Lower leg skin (tissue), 4 donors: ENCODE measurements around the gene NDUFAF8. TPM values are rescaled to one million over a fixed set of nuclear protein-coding genes. Genes with fewer than 3 reads are reported as not detected.

ENCODE experiments used
- DNase-seq, 2 donors: peaks; one replicate each; pipeline ENCODE4 v3.0.0-alpha.2; 2019; ENCODE audit warnings: low spot score in 2 of 2
- H3K4me3 ChIP-seq: fragments of 200-600 bp; sonication (generic); 2 replicates; pipeline ENCODE4 v1.5.1; 2017; ENCODE audit warnings: mild to moderate bottlenecking, low read depth; ENCODE audit not compliant: poor library complexity, severe bottlenecking
- POLR2A ChIP-seq, 2 donors: fragments of 450-650 bp; IDR thresholded peaks; one replicate each; pipeline ENCODE4 v1.6.1; 2016 to 2017; ENCODE audit warnings: antibody characterized with exemption in 2 of 2, mild to moderate bottlenecking in 1 of 2, moderate library complexity in 1 of 2
- WGBS, 2 donors: methylation state at CpG; one replicate each; pipeline ENCODE4 v1.1.5; 2018; 5-methylcytosine and 5-hydroxymethylcytosine counted together
- intact Hi-C: fragments of 100-400 bp; cut with DNase I; formaldehyde crosslinking; loops from one replicate; pipeline ENCODE4 v1.15.0; 2023; ENCODE audit warnings: low total_unique reads
- total RNA-seq, 4 donors: library from RNA; depleted of rRNA; stranded (reverse); fragments of >200 nt; gene quantifications; one replicate each; pipeline ENCODE4 v1.1.0, GENCODE V29; 2016
- TF ChIP-seq, protein P1 (sequence below), 3 donors: fragments of 450-650 bp; IDR thresholded peaks; one replicate each; pipeline ENCODE4 v1.5.1; 2016; ENCODE audit warnings: antibody characterized with exemption in 3 of 3, mild to moderate bottlenecking in 3 of 3, moderate library complexity in 2 of 3

Gene NDUFAF8
- total RNA-seq, 4 donors from 2014 or later, result 10.0 to 30.4 (median 15.9) TPM

DNA sequence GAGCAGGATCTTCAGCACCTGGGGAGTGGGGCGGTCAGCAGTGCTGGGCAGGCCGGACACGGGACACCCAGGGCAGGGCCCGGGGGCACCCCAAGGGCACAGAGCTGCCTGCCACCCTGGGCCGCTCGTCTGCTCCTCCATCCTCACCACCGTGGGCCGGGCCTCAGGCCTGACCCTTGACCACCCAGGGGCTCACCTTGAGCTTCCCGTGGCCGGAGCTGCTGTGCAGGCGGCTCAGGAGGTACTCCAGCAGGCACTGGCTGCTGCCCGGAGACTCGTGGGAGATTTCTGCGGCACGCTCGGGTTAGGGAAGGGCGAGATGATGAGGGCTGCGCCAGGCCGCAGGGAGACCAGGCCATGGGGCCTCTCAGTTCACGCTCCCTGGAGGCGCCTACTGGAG lies 2.3 kb upstream of the NDUFAF8 start:
- DNase-seq, result no peak
- 90 to 94% methylated on average over 18 to 20 of the region's 21 CpGs for WGBS, 2 donors
- H3K4me3 ChIP-seq, result no peak overlapping the region
- intact Hi-C loops, result loop anchor here (10.0 kb wide), 1 partner anchor 212 kb away; no protein-coding TSS in a partner anchor
- TF ChIP-seq POLR2A (IDR thresholded peaks at IDR 0.05), result no peak
- TF ChIP-seq, protein P1, sequence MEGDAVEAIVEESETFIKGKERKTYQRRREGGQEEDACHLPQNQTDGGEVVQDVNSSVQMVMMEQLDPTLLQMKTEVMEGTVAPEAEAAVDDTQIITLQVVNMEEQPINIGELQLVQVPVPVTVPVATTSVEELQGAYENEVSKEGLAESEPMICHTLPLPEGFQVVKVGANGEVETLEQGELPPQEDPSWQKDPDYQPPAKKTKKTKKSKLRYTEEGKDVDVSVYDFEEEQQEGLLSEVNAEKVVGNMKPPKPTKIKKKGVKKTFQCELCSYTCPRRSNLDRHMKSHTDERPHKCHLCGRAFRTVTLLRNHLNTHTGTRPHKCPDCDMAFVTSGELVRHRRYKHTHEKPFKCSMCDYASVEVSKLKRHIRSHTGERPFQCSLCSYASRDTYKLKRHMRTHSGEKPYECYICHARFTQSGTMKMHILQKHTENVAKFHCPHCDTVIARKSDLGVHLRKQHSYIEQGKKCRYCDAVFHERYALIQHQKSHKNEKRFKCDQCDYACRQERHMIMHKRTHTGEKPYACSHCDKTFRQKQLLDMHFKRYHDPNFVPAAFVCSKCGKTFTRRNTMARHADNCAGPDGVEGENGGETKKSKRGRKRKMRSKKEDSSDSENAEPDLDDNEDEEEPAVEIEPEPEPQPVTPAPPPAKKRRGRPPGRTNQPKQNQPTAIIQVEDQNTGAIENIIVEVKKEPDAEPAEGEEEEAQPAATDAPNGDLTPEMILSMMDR (IDR thresholded peaks at IDR 0.05), result no peak

DNA sequence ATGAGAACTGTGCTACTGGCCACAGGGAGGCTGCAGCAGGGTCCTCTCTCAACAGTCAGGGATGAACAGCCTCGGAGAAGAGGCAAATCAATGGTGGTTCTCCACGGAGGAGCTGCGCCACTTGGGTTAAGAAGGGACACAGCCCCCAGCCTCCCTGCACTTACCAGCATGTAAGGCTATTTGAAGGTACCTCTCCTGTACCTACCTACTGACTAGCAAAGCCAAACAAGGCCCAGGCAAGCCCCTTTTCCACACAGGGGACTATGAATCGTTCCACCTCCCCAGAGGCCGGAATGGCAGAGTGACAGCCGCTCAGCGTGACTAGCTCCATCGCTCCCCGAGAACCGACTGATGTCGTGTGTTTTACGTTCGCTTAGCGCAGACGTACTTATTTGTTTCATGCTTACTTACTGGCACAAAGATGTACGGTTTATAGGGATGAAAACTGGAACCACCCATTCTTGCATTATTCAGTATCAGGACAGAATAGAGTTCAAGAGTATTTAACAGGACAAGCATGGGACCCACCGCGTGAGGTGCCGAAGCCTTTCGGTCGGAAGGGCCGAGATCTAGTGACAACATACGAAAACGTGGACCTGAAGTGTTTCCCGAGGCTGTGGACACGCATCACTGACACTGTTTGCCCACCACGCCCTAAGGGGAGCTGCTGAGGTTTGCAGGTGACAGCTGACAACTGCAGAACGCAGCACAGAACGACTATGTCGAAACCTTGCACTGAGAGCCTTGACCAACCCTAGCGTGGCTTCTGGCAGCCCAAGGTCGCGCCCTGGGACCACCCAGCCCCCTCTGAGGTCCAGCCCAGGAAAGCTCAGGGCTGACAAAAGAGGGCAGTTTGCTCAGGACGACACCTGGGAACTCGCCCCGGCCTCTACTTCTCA lies 1.3 kb upstream of the NDUFAF8 start:
- DNase-seq, result no peak
- TF ChIP-seq, protein P1 (IDR thresholded peaks at IDR 0.05), result no peak
- TF ChIP-seq POLR2A (IDR thresholded peaks at IDR 0.05), result no peak
- intact Hi-C loops, result loop anchor here (10.0 kb wide), 1 partner anchor 213 kb away; no protein-coding TSS in a partner anchor
- H3K4me3 ChIP-seq, result peak overlapping the region; percentile 93
- 50 to 51% methylated on average over 36 of the region's 36 CpGs for WGBS, 2 donors

DNA sequence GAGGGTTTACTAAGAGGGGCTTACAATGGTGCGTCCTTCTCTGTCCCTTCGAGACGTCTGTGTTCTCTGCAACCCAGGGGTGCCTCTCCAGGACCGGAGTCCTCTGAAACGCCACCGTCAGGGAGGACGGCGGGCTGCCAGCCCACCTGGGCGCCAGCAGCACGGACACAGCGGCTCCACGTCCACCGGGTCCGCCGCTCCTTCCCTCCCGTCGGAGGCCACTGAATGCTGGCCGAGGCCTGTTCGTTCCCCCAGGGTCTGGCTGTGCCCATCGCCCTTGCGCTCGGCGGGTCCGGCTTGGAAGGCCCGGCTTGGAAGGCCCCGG lies 666 bp upstream of the NDUFAF8 start:
- WGBS, 2 donors, result 1 to 5% methylated on average over 13 to 24 of the region's 26 CpGs
- peak overlapping the region; percentile 93 for H3K4me3 ChIP-seq
- TF ChIP-seq, protein P1 (IDR thresholded peaks at IDR 0.05), result no peak
- TF ChIP-seq POLR2A (IDR thresholded peaks at IDR 0.05), result no peak
- intact Hi-C loops, result loop anchor here (10.0 kb wide), 1 partner anchor 214 kb away; no protein-coding TSS in a partner anchor
- no peak for DNase-seq

DNA sequence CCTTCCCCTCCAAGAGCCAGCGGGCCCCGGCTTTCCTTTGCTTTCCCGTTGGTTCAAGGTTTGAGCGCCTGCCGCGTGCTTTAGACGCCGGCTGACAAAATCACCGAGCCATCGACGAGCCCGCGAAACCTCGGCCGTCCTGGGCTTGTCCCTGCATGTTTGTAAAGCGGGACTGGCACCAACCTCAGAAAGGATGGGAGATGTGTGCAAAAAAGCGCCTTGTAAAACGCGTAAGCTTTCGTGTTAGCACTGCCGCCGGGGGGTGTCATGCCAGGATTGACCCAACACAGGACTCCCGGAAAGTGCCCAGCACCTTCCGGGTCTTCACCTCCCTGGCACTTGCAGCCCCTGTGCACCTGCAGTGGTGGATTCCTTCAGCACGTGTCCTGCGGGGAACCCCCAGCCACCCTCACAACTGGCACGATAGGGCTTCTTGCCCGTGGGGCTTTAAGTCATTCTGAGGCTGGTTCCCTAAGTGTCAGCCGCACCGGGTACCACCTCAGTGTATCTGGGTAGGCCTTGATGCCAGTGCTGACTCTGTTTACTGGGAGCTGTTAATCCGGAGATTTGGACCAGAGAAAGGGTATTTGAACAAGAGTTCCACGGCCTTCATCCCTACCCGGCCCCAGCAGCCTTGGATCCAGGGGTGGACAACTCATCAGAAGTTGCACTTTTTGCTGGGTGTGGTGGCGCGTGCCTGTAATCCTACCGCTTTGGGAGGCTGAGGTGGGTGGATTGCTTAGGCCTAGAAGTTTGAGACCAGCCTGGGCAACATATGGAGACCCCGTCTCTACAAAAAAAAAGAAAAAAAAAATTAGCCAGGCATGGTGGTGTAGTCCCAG lies 817 bp downstream of the NDUFAF8 start:
- WGBS, 2 donors, result 17 to 19% methylated on average over 30 to 31 of the region's 37 CpGs
- H3K4me3 ChIP-seq, result peak overlapping the region; percentile 75
- DNase-seq, result no peak
- TF ChIP-seq, protein P1 (IDR thresholded peaks at IDR 0.05), result no peak
- TF ChIP-seq POLR2A (IDR thresholded peaks at IDR 0.05), result no peak
- intact Hi-C loops, result loop anchor here (10.0 kb wide), 1 partner anchor 215 kb away; no protein-coding TSS in a partner anchor

DNA sequence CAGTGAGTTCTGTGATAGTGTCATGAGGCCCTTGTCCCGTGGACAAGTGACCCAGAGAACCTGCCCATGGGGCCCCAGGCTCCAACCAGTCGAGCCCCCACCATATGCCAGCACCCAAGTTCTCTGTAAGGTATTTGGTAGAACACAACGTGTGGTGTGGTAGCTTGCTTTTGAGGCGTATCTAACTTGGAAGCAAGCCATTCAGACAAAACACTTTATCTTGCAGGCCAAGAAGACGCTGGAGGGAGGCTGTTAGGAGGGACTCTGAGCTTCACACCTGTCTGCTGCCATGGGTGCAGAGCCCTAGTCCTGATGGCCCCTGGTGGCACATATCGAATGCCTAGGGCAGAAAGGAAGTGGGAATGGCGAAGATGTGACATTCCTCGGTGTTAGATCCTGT lies 1.6 kb downstream of the NDUFAF8 start:
- intact Hi-C loops, result no loop called here
- WGBS, 2 donors, result 60 to 62% methylated on average over 8 of the region's 8 CpGs
- TF ChIP-seq POLR2A (IDR thresholded peaks at IDR 0.05), result no peak
- TF ChIP-seq, protein P1 (IDR thresholded peaks at IDR 0.05), result no peak
- H3K4me3 ChIP-seq, result no peak overlapping the region
- no peak for DNase-seq
